A673 (cell line): ENCODE measurements around the gene SELENBP1. TPM values are rescaled to one million over a fixed set of nuclear protein-coding genes. Genes with fewer than 3 reads are reported as not detected.

Experiments used
- BruUV-seq: library from RNA; stranded (reverse); fragments of 400-500 nt; replicated peaks from 2 replicates; lab custom pipeline; 2021; lab: Mats Ljungman, UMichigan
- CTCF ChIA-PET: fragments of 300-600 bp; sonication (Branson Sonifier 250); formaldehyde crosslinking; loops from one replicate; lab custom pipeline; 2022; ENCODE audit warnings: antibody characterized with exemption; lab: Charles Lee
- POLR2A ChIA-PET: fragments of 300-600 bp; sonication (Branson Sonifier 250); formaldehyde crosslinking; loops from one replicate; lab custom pipeline; 2022; ENCODE audit warnings: antibody characterized with exemption; ENCODE audit not compliant: low non-redundant PET; lab: Charles Lee
- DNase-seq: peaks from one replicate; pipeline ENCODE4 v3.0.0-alpha.2; 2015; ENCODE audit warnings: low spot score
- H3K27ac ChIP-seq: fragments of 200-600 bp; sonication (generic); 2 replicates; pipeline ENCODE4 v1.5.1; 2016; ENCODE audit warnings: mixed run types, low read depth, mild to moderate bottlenecking, mixed read lengths, antibody characterized with exemption, low read length; ENCODE audit not compliant: poor library complexity, severe bottlenecking
- H3K27me3 ChIP-seq: fragments of 200-600 bp; sonication (generic); replicated peaks from 2 replicates; pipeline ENCODE4 v1.6.1; 2017; ENCODE audit warnings: mixed run types, low read depth, mild to moderate bottlenecking, mixed read lengths, antibody characterized with exemption, low read length; ENCODE audit not compliant: insufficient read depth, poor library complexity
- H3K36me3 ChIP-seq: fragments of 200-600 bp; sonication (generic); 2 replicates; pipeline ENCODE4 v1.6.1; 2016; ENCODE audit warnings: mixed run types, mild to moderate bottlenecking, mixed read lengths, antibody characterized with exemption, low read length; ENCODE audit not compliant: insufficient read depth, poor library complexity, severe bottlenecking
- H3K4me1 ChIP-seq: fragments of 200-600 bp; sonication (generic); 2 replicates; pipeline ENCODE4 v1.6.1; 2017; ENCODE audit warnings: mixed run types, mild to moderate bottlenecking, mixed read lengths, antibody characterized with exemption, low read length; ENCODE audit not compliant: insufficient read depth, poor library complexity, severe bottlenecking
- H3K4me3 ChIP-seq: fragments of 200-600 bp; sonication (generic); 2 replicates; pipeline ENCODE4 v1.5.1; 2016; ENCODE audit warnings: low read depth, mixed run types, mild to moderate bottlenecking, mixed read lengths, low read length; ENCODE audit not compliant: poor library complexity, severe bottlenecking
- H3K9me3 ChIP-seq: fragments of 200-600 bp; sonication (generic); 2 replicates; pipeline ENCODE4 v1.6.1; 2016; ENCODE audit warnings: mixed run types, low read depth, mild to moderate bottlenecking, mixed read lengths, antibody characterized with exemption, low read length; ENCODE audit not compliant: poor library complexity, severe bottlenecking
- EZH2 ChIP-seq: fragments of 200-600 bp; sonication (generic); IDR thresholded peaks from 2 replicates; pipeline ENCODE4 v1.6.1; 2017; ENCODE audit warnings: borderline replicate concordance, low read depth, mild to moderate bottlenecking, mixed read lengths, antibody characterized with exemption, low read length; ENCODE audit not compliant: poor library complexity, severe bottlenecking
- intact Hi-C: fragments of 100-400 bp; cut with micrococcal nuclease; formaldehyde crosslinking; loops from one replicate; pipeline ENCODE4 v1.10.0; 2022; ENCODE audit not compliant: unreplicated experiment
- total RNA-seq: library from RNA; stranded (reverse); gene quantifications from 2 replicates; pipeline ENCODE4 v1.2.3, GENCODE V29; 2021
- TF ChIP-seq, protein P1 (sequence below): fragments of 300-800, 200-600 bp; sonication (generic); conservative IDR thresholded peaks from 2 replicates; pipeline ENCODE4 v1.5.1; 2017; ENCODE audit warnings: low read depth, mild to moderate bottlenecking, antibody characterized with exemption, low read length, moderate library complexity, mixed read lengths

SELENBP1 gene
- total RNA-seq, 1 experiment from 2014 or later: not detected

DNA sequence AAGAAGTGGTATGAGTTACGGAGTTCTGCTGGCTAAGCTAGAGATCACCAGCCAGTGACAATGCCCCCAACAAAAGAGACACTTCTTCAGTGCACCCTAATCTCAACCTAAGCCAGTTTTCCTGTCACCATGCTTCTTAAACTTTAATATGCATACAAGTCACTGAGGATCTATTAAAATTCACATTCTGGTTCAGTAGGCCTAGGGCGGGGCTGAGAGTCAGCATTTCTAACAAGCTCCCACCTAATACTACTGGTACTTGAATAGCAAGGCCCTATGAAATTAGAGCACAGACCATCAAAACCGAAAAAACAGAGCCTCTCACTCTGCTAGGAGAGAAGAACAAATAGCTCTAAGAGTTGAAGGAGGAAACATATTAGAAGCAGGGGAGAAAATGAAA lies 34.8 kb upstream of the SELENBP1 start:
- H3K9me3 ChIP-seq: no peaks in the 10 kb centered on the region
- H3K27me3 ChIP-seq: no peaks in the 10 kb centered on the region
- BruUV-seq: no TSS peak
- no peak overlapping the region for H3K27ac ChIP-seq
- no peak overlapping the region for H3K4me3 ChIP-seq
- TF ChIP-seq EZH2: no peak
- TF ChIP-seq, protein P1, sequence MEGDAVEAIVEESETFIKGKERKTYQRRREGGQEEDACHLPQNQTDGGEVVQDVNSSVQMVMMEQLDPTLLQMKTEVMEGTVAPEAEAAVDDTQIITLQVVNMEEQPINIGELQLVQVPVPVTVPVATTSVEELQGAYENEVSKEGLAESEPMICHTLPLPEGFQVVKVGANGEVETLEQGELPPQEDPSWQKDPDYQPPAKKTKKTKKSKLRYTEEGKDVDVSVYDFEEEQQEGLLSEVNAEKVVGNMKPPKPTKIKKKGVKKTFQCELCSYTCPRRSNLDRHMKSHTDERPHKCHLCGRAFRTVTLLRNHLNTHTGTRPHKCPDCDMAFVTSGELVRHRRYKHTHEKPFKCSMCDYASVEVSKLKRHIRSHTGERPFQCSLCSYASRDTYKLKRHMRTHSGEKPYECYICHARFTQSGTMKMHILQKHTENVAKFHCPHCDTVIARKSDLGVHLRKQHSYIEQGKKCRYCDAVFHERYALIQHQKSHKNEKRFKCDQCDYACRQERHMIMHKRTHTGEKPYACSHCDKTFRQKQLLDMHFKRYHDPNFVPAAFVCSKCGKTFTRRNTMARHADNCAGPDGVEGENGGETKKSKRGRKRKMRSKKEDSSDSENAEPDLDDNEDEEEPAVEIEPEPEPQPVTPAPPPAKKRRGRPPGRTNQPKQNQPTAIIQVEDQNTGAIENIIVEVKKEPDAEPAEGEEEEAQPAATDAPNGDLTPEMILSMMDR: no peak
- ChIA-PET CTCF (interaction anchor here (0.6 kb wide), 1 partner anchor 67 kb away, joined by 5 read pairs; no protein-coding TSS in a partner anchor), POLR2A (no interaction called here)
- no peaks in the 10 kb centered on the region for H3K4me1 ChIP-seq
- no peak for DNase-seq
- intact Hi-C loops: no loop called here
- peaks cover 97% of the 10 kb centered on the region for H3K36me3 ChIP-seq

DNA sequence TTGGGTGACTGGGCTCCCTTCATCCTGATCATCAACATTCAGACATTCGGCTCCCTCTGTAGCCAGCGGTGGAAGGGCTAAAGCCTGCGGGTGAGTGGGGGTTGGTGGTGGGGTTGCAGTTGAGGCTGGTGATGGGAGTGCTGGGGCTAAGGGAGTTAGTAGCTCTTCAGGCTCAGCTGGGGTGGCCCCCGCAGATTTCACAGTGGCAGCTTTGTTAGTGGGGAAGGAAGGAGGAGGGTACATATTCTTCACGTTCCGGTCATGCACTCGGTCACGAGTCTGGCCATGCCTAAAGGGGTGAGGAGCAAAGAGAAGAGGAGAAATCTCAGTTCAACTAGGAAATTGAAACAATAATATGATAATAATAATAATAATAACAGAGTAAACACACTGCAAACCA lies 33.7 kb upstream of the SELENBP1 start:
- Histone ChIP-seq H3K27me3 (no peaks in the 10 kb centered on the region), H3K36me3 (peaks cover 97% of the 10 kb centered on the region), H3K4me3 (no peak overlapping the region), H3K4me1 (no peaks in the 10 kb centered on the region), H3K27ac (no peak overlapping the region), H3K9me3 (no peaks in the 10 kb centered on the region)
- intact Hi-C loops: no loop called here
- POLR2A ChIA-PET: no interaction called here
- BruUV-seq: no TSS peak
- TF ChIP-seq, protein P1: no peak
- no peak for TF ChIP-seq EZH2
- no peak for DNase-seq
- CTCF ChIA-PET: no interaction called here

DNA sequence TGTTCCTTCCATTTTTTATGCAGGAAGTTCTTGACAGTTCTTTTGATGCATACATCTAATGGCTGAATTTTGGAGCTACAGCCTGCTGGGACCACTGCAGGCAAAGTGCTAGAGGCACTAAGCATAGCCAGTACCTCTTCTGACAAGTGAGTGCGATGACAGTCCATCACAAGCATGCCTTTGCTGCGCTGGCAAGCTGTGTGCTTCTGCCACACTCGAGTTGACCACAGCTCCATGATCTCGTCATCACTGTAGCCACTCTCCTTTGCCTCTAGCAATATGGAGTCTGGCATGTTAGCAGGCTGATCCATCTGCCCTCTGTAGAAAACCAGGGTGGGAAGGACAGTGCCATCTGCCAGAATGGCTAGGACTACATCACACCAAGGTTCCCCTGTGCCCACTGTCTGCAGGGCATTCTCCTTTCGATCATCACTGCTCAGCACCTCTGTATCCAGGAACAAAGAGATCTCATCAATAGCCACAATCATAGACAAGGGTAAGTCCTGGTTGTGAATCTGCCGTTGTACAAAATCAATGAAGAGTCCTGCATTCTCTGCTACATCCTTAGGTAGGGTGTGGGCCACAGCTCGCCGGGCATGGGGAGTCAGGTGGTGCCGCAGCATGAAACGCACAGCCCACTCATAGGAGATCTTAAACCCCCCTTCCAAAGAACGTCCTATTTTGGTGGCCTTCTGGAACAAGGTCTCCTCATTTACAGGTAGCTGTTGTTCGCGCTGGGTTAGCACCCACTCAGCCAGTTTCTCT lies 32.9 kb upstream of the SELENBP1 start:
- no peak for DNase-seq
- no peaks in the 10 kb centered on the region for H3K27me3 ChIP-seq
- H3K36me3 ChIP-seq: peaks cover 97% of the 10 kb centered on the region
- H3K9me3 ChIP-seq: no peaks in the 10 kb centered on the region
- CTCF ChIA-PET: no interaction called here
- no peak overlapping the region for H3K4me3 ChIP-seq
- no peak overlapping the region for H3K27ac ChIP-seq
- no TSS peak for BruUV-seq
- intact Hi-C loops: no loop called here
- peaks cover 7% of the 10 kb centered on the region for H3K4me1 ChIP-seq
- POLR2A ChIA-PET: no interaction called here
- TF ChIP-seq, protein P1: no peak
- TF ChIP-seq EZH2: no peak
